Endothelial cell of hepatic sinusoid (primary cell): Measurements from ENCODE around the gene TWNK.

Experiments used
- in situ Hi-C: cut with HindIII; loops from 2 replicates; pipeline ENCODE4 v1.10.0; 2017; ENCODE audit warnings: low sequenced_read_pairs

Gene TWNK

DNA sequence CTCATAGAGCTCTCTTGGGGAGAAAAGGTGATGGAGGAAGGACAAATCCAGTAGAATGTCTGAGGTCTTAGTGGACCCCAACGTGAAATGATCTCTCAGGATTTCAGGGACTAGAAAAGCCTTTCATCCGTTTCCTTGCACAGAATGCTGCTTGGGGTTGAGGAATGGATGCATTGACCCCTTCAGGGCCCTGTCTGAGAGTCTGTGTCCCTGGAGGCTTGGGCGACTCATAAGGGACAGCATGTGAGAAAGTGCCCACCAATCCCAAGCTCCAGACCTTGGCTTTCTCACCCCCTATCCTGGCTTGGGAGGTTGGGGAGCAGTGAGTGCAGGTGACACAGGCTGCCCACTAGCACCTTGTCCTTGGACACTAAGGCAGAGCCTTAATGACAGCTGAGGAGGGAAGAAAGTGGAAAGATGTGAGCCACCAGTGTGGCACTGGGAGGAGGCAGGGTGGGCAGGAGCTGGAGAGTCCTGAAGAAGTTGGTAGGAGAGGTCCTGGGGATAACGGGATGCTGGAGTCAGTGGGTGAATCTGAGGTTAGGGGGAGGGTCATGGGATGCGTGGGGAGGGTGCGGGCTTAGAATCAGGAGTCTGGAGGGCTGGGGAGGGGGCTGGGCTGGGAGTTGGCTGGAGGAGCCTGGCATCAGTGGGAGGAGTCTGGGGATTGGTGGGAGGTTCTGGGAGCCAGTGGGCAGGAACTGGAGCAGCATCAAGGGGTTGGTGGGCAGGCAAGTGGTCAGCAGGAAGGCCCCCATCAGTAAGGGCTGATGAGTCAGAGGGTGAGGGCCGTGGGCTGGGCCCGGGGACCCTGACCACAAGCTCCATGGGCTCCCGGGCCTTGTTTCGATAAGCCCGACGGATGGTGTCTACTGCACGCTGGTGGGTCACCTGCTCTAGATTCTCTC is 20.8 kb downstream of the TWNK start:
- in situ Hi-C loops, result no loop called here

DNA sequence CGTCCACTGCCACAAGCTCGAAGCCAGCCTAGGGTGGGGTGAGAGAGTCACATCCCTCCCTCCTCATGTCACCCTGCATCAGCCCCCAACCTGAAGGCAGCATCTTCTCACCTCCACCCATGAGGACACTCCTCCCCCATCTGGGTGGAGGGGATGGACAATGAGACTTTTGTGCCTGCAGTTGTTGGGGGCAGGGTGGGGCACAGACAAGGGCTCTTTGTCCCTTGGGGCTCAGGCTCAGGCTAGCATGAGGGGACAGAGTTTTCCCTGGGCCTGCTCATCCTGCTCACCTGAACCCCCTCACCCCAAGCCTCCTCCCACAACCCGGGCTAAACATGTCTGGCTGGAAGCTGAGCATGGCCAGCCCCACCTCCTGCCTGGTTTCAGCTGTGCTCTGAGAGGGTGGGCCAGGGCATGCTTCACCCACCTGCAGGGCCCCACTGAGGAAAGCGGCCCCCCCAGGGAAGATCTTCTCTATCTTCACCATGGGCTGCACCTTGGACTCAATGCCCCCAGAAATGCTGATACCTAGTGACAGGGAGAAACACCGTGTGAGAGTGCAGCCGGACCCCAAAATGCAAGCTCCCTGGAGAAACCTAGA is 21.6 kb downstream of the TWNK start:
- in situ Hi-C loops, result no loop called here

GRCh38 chr10:101010329-101010728 is 23.0 kb downstream of the TWNK start:
- in situ Hi-C loops, result no loop called here

GRCh38 chr10:101011517-101012423 is 24.4 kb downstream of the TWNK start:
- in situ Hi-C loops, result no loop called here

DNA sequence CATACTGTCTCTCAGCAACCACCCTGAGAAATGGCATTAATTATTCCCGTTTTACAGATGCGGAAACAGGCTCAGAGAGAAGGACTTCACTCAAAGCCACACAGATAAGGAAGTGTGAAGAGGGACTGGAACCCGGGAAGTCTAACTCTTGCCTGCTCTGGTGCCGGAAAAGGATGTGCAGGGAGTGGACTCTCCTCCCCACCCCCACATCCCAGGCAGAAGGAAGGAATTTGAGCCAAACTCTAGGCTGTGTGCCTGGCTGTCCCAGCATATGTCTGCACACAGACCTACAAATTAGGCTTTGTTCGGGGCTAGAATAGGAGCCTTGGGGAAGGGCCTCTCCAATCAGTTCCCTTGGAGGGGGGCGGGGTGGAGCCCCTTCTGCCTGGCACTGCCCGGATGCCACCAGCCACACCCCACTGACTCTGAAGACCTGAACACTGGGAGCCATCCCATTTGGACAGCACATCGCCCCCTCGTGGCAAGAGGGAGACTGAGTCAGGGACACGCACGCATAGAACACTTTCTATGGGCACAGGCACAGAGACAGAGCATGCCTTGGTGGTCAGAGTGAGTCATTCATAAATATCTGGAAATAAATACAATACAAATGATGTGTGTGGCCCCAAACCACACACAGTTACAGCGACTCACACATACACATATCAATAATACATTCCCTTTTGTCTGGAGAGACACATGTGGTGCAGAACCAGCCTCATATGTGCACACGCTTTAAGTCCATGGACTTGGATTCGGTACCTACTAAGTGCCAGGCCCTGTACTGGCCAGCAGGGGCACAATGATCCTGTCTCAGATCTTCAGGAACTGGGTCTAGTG is 25.4 kb downstream of the TWNK start:
- in situ Hi-C loops, result no loop called here

DNA sequence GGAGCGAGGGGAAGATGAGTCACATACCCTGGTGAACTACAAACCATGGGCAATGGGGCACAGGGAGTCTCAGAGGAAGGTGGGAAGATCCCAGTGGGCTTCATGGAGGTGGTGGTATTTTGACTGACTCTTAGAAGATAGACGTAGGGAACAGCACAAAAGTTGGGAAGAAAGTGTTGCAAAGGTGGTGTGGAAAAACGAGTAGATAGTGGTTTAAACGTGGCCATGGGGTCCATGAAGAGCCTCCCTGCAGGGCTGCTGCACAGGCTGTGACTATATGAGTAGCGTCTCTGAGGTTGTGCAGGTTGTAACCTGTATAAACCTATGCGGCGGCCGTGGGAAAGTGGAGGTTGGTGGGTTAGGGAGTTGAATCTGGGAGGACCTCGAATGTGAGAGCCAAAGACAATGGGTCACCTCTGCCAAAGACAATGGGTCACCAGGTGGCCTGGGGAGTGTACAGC is 26.1 kb downstream of the TWNK start:
- in situ Hi-C loops, result no loop called here

- in situ Hi-C loops, result no loop called here
Measured at GRCh38 chr10:101014230-101014884, 27.0 kb downstream of the TWNK start.

GRCh38 chr10:101014966-101015581 is 27.7 kb downstream of the TWNK start:
- in situ Hi-C loops, result no loop called here

- in situ Hi-C loops, result no loop called here
Measured at GRCh38 chr10:101015582-101015973, 28.2 kb downstream of the TWNK start.

DNA sequence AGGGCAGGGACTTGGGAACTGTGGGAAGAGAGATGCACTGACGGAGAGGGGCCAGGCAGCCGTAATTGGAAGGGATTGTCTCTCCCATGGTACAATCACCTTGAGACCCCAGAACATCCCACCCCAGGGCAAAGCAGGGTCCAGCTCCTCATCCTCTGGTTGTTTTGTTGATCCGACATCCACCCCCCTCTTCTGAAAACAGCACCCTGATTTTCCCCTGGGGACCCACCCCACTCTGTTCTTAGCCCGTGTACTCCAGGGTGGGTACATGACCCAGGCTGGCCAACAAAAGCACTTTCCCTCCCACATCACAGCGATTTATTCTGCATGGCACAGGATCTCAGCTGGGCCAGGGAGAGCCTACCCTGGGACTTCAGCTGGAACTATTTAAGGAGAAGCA is 29.5 kb downstream of the TWNK start:
- in situ Hi-C loops, result no loop called here

DNA sequence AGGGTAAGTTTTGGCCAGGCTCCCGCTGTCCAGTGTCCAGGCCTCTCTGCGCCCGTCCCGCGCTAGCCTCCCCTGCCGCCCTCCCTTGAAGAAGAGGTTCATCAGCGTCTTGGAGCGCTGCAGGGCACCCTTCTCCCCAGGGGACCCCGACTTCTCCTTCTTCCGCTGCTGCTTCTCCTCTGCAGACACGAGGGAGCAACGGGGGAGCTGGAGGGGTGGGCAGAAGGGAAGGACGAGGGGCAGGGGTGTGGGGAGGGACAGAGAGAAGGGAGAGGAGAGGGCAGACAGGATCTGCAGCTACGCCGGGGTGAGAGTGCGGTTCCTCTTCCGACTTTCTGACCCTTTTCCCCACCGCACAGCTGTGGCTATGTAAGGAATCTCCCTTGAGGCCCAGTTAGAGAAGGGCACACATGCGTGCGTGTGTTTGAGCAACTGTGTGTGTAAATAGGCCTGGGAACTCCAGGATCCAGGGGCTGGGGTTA is 30.8 kb downstream of the TWNK start:
- in situ Hi-C loops, result no loop called here

DNA sequence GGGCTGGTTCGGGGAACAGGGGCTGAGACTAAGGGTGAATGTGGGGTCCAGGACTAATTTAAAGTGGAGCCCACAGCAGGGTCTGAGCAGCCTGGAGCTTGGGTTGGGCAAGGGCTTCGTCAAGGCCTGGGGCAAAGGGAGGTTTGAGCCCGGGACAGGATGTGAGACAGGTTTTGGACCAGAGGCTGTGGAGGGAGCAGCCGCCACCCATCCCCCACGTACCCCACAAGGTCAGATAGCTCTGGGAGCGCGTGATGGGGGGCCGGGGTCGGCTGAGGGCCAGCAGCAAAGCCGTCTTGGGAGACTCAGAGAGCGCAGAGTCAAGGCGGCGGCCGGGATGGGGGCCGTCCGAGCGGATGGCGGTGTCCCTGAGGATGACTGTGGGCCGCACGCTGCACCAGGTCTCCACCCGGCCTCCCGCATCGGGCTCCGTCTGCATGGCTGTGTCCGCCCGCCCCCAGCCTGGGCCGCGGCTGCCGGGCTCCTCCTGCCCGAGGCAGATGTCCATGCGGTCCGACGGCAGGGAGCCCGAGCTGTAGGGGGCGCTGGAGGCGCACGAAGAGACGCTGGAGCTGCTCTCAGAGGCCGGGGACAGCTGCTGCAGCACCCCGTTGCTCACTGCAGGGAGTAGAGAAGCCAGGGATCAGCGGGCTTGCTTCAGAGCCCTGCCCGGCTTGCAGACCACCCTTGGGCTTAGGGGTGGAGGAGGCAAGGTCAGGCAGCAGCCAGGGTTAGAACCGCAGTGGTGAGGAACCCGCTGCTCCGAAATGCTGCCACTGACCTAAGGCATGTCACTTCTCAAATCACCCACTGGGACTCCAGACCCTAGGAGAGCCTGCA is 31.5 kb downstream of the TWNK start:
- in situ Hi-C loops, result no loop called here

GRCh38 chr10:101019440-101019703 is 32.0 kb downstream of the TWNK start:
- in situ Hi-C loops, result no loop called here

DNA sequence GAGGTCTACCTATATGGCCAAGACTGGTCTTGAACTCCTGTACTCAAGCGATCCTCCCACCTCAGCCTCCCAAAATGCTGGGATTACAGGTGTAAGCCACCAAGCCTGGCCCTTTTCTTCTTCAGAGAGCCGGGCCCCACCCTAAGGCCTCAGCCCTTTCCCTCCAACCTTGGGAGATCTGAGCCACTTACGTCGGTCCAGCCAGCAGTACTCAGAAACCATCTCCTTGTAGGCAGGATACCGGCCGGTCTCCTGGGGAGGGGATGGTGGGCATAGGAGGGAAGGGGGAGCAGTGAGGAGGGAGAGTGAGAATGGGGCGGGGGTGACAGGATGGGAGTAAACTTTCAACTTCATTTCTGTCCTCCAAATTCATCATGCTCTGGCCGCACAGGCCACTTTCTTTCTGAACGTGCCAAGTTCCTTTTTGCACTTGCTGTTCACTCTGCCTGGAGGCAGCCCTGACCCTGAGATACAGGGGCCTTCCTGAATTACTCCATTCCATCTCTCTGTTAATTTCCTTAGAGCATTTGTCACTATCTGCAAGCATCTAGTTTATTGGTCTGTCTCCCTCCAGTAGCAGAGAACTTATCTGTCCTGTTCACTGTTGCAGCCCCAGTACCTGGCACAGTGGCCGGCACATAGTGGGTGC is 33.2 kb downstream of the TWNK start:
- in situ Hi-C loops, result no loop called here

DNA sequence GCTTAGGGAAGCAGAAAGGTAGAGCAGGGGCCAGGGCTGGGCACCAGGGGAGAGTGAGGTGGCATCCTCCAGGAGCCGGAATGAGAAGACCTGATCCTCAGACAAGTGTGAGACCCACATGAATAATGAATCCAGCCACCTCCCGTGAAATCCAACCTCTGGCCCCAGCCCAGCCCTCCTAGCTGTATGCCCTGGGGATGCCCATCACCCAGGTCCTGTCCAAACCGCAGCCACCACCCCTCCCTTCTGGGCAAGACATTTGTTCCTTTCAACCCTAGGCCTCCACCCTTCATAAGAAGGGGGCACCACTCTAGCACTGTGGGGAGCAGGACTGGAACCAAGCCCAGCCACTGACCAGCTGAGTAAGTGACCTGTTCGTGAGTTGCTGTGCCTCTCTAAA is 33.9 kb downstream of the TWNK start:
- in situ Hi-C loops, result no loop called here

DNA sequence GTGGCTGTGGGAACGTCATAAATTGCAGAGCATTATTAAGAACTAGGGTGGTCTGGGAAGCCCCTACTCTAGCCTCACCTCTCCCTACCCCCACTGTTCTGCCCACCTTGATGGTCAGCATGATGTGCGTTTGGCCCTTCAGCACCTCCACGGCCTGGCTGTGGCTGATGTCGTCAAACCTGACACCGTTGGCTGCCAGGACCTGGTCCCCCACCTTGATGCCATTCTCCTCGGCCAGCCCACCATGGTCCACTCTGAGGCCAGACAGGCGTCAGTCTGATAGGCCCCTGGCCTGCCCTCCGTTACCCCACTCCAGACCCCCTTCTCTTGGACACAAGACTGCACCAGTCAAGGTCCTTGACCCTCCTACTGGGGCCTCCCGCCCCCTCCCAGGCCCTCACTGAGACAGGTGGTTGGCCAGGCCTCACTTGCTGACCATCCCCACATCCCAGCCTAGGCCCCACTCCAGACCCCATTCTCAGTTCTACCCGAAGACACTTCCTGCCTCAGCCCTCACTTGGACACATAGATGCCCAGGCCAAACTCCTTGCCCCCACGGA is 34.4 kb downstream of the TWNK start:
- in situ Hi-C loops, result no loop called here

DNA sequence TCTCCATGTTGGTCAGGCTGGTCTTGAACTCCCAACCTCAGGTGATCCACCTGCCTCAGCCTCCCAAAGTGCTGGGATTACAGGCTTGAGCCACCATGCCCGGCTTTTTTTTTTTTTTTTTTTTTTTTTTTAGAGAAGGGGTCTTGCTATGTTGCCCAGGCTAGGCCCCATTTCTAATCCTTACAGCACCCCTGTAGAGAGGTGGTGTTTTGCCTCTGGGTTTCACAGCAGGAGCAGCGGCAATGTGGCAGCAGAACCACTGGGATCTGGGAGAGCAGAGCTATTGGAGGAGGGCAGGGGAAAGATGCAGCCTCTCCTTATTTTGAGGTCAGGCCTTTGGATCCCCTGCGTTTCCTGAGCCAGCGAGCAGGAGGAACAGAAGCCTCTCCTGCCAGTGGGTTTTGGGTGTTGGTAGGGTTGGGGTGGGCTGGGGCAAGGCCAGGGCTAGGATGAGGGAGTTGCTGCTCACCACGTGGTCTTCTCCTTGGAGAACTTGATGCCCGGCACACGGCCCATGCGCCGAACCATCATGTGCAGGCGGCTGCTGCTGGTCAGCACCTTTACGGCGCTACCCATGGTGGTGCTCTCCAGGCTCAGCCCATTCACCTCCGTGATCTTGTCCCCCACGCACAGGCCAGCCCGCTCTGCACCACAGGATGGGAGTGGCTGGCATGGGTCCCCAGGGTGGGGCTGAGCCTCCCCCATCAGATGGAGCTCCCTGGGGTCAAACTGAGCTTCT is 35.8 kb downstream of the TWNK start:
- in situ Hi-C loops, result no loop called here
